Astrocyte (in vitro differentiated cells and primary cell): ENCODE results near the gene TP73. TPM values are rescaled to one million over a fixed set of nuclear protein-coding genes. Genes with fewer than 3 reads are reported as not detected.

Experiments
- DNase-seq: peaks from one replicate; pipeline ENCODE4 v3.0.0-alpha.2; 2010; ENCODE audit warnings: low read depth
- FAIRE-seq: peaks from 2 replicates; lab custom pipeline; 2011; peaks lifted over from hg19 to GRCh38; lab: Jason Lieb, UNC
- H2AFZ ChIP-seq: 2 replicates; pipeline ENCODE4 v1.6.0; 2012; ENCODE audit warnings: low read depth, low read length, inconsistent platforms
- H3K27ac ChIP-seq: 2 replicates; pipeline ENCODE4 v1.5.1; 2011; ENCODE audit warnings: low read depth, low read length, inconsistent platforms
- H3K27me3 ChIP-seq: 2 replicates; pipeline ENCODE4 v1.6.0; 2011; ENCODE audit warnings: low read length, inconsistent platforms; ENCODE audit not compliant: insufficient read depth
- H3K36me3 ChIP-seq: 2 replicates; pipeline ENCODE4 v1.5.1; 2011; ENCODE audit warnings: low read length, inconsistent platforms; ENCODE audit not compliant: insufficient read depth
- H3K4me1 ChIP-seq: 2 replicates; pipeline ENCODE4 v1.5.1; 2011; ENCODE audit warnings: low read length, inconsistent platforms; ENCODE audit not compliant: insufficient read depth
- H3K4me2 ChIP-seq: 2 replicates; pipeline ENCODE4 v1.6.0; 2012; ENCODE audit warnings: low read length, inconsistent platforms
- H3K4me3 ChIP-seq: 2 replicates; pipeline ENCODE4 v1.5.1; 2011; ENCODE audit warnings: low read depth, mild to moderate bottlenecking, low read length, inconsistent platforms; ENCODE audit not compliant: insufficient read depth
- H3K79me2 ChIP-seq: 2 replicates; pipeline ENCODE4 v1.6.0; 2012; ENCODE audit warnings: mild to moderate bottlenecking, low read length, inconsistent platforms; ENCODE audit not compliant: insufficient read depth
- H3K9ac ChIP-seq: 2 replicates; pipeline ENCODE4 v1.6.0; 2012; ENCODE audit warnings: mild to moderate bottlenecking, low read length, inconsistent platforms
- H3K9me3 ChIP-seq: 2 replicates; pipeline ENCODE4 v1.5.1; 2012; ENCODE audit warnings: low read depth, mild to moderate bottlenecking, low read length, inconsistent platforms; ENCODE audit not compliant: insufficient read depth
- H4K20me1 ChIP-seq: 2 replicates; pipeline ENCODE4 v1.6.0; 2012; ENCODE audit warnings: low read length, inconsistent platforms; ENCODE audit not compliant: insufficient read depth
- H3K27ac Mint-ChIP-seq: one replicate; pipeline ENCODE4 v1.8.0; 2021; ENCODE audit warnings: mild to moderate bottlenecking, mixed read lengths; ENCODE audit not compliant: unreplicated experiment
- H3K27me3 Mint-ChIP-seq: one replicate; pipeline ENCODE4 v1.8.0; 2021; ENCODE audit warnings: low read depth, mixed read lengths; ENCODE audit not compliant: unreplicated experiment
- H3K36me3 Mint-ChIP-seq: one replicate; pipeline ENCODE4 v1.8.0; 2021; ENCODE audit warnings: low read depth, mixed read lengths; ENCODE audit not compliant: unreplicated experiment
- H3K4me1 Mint-ChIP-seq: one replicate; pipeline ENCODE4 v1.8.0; 2021; ENCODE audit warnings: low read depth, mixed read lengths; ENCODE audit not compliant: unreplicated experiment
- H3K4me3 Mint-ChIP-seq: one replicate; pipeline ENCODE4 v1.8.0; 2021; ENCODE audit warnings: mild to moderate bottlenecking, moderate library complexity, mixed read lengths; ENCODE audit not compliant: unreplicated experiment
- H3K9me3 Mint-ChIP-seq: one replicate; pipeline ENCODE4 v1.8.0; 2021; ENCODE audit warnings: mild to moderate bottlenecking, mixed read lengths; ENCODE audit not compliant: unreplicated experiment
- EZH2 ChIP-seq: IDR thresholded peaks from 2 replicates; pipeline ENCODE4 v1.6.1; 2012; ENCODE audit warnings: mild to moderate bottlenecking, low read length, inconsistent platforms; ENCODE audit not compliant: insufficient read depth
- total RNA-seq: library from RNA; stranded (reverse); gene quantifications from 2 replicates; pipeline ENCODE4 v1.2.1, GENCODE V29; 2021
- TF ChIP-seq, protein P1 (sequence below): IDR thresholded peaks from 2 replicates; pipeline ENCODE4 v1.5.1; 2011; ENCODE audit warnings: low read depth, mild to moderate bottlenecking, inconsistent platforms, low read length, moderate library complexity; ENCODE audit not compliant: insufficient read depth

TP73 gene
- total RNA-seq, 1 donor from 2014 or later = 0.18 TPM

DNA sequence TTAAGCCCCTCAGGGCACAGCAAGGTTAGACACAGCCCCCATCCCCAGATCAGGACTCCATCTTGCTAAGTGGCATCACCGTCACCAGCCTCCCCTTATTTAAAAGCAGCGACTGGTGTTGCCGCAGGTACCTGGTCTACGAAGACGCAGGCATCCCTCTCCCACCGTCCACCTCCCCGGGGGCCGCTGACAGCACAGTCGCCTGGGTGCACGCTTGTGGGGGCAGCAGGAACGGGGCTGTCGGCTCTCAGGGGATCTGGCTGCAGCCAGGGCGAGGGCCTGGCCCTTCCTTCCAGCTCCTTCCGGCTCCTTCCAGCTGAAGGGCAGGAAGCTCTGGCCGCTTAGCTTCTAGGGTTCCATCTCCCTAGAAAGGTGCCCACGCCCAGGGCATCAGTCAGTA lies 82.3 kb downstream of the TP73 start:
- H3K9me3 ChIP-seq = no peaks in the 10 kb centered on the region
- no peak for TF ChIP-seq EZH2
- no peak overlapping the region for H3K4me2 ChIP-seq
- no peak for FAIRE-seq
- no peak overlapping the region for H2AFZ ChIP-seq
- H3K9ac ChIP-seq = no peak overlapping the region
- H3K27me3 Mint-ChIP-seq = peaks cover 2% of the 10 kb centered on the region
- H3K36me3 Mint-ChIP-seq = peaks cover 4% of the 10 kb centered on the region
- no peak overlapping the region for H3K27ac ChIP-seq
- H3K27me3 ChIP-seq = peaks cover 6% of the 10 kb centered on the region
- H3K4me3 Mint-ChIP-seq = no peak overlapping the region
- DNase-seq = no peak
- H3K9me3 Mint-ChIP-seq = no peaks in the 10 kb centered on the region
- no peak overlapping the region for H3K27ac Mint-ChIP-seq
- H3K36me3 ChIP-seq = peaks cover 3% of the 10 kb centered on the region
- peaks cover 8% of the 10 kb centered on the region for H4K20me1 ChIP-seq
- no peaks in the 10 kb centered on the region for H3K79me2 ChIP-seq
- no peak overlapping the region for H3K4me3 ChIP-seq
- H3K4me1 Mint-ChIP-seq = no peaks in the 10 kb centered on the region
- H3K4me1 ChIP-seq = no peaks in the 10 kb centered on the region

DNA sequence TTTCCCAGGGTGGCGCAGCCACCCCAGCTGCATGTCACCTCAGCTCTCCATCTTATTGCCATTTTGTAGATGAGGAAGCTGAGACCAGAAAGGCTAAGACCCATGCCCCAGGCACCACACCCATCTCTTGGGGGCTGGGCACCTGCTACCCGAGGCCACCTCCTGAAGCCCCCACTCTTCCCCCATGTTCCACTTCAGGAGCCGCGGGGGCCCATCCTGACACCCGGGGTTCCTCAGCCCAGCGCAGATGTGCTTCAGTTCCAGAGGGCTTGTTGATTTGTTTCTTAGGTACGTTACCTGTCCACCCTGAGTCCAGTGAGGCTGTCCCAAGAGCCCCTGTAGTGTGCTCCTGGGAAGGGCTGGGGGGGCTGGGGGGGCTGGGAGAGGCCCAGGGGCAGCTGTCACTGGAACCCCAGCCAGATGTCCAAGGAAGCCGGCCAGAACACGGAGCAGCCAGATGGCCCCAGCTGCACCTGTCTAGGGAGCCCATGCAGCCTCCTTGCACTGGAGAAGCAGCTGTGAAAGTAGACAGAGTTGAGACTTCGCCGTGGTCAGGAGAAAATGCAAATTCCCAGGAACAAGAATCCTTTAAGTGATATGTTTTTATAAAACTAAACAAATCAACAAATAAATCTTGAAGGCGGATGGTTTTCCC lies 82.8 kb downstream of the TP73 start:
- H3K27ac ChIP-seq = no peak overlapping the region
- H2AFZ ChIP-seq = no peak overlapping the region
- H3K4me2 ChIP-seq = no peak overlapping the region
- H3K9ac ChIP-seq = no peak overlapping the region
- Mint-ChIP-seq H3K27ac (no peak overlapping the region), H3K9me3 (no peaks in the 10 kb centered on the region), H3K27me3 (peaks cover 2% of the 10 kb centered on the region), H3K36me3 (peaks cover 4% of the 10 kb centered on the region), H3K4me3 (no peak overlapping the region), H3K4me1 (no peaks in the 10 kb centered on the region)
- H3K4me3 ChIP-seq = no peak overlapping the region
- no peaks in the 10 kb centered on the region for H3K9me3 ChIP-seq
- H3K4me1 ChIP-seq = no peaks in the 10 kb centered on the region
- H3K36me3 ChIP-seq = peaks cover 7% of the 10 kb centered on the region
- TF ChIP-seq, protein P1, sequence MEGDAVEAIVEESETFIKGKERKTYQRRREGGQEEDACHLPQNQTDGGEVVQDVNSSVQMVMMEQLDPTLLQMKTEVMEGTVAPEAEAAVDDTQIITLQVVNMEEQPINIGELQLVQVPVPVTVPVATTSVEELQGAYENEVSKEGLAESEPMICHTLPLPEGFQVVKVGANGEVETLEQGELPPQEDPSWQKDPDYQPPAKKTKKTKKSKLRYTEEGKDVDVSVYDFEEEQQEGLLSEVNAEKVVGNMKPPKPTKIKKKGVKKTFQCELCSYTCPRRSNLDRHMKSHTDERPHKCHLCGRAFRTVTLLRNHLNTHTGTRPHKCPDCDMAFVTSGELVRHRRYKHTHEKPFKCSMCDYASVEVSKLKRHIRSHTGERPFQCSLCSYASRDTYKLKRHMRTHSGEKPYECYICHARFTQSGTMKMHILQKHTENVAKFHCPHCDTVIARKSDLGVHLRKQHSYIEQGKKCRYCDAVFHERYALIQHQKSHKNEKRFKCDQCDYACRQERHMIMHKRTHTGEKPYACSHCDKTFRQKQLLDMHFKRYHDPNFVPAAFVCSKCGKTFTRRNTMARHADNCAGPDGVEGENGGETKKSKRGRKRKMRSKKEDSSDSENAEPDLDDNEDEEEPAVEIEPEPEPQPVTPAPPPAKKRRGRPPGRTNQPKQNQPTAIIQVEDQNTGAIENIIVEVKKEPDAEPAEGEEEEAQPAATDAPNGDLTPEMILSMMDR = no peak
- no peak for TF ChIP-seq EZH2
- DNase-seq (no peak), FAIRE-seq (no peak)
- no peaks in the 10 kb centered on the region for H3K79me2 ChIP-seq
- peaks cover 14% of the 10 kb centered on the region for H4K20me1 ChIP-seq
- peaks cover 6% of the 10 kb centered on the region for H3K27me3 ChIP-seq

GRCh38 chr1:3735688-3736087 lies 83.4 kb downstream of the TP73 start:
- Histone ChIP-seq H3K36me3 (peaks cover 7% of the 10 kb centered on the region), H3K27ac (no peak overlapping the region), H3K9ac (no peak overlapping the region), H3K79me2 (no peaks in the 10 kb centered on the region), H3K9me3 (no peaks in the 10 kb centered on the region), H4K20me1 (peaks cover 15% of the 10 kb centered on the region), H3K4me3 (no peak overlapping the region), H2AFZ (no peak overlapping the region), H3K4me2 (no peak overlapping the region), H3K27me3 (peaks cover 6% of the 10 kb centered on the region), H3K4me1 (no peaks in the 10 kb centered on the region)
- Mint-ChIP-seq H3K4me1 (no peaks in the 10 kb centered on the region), H3K9me3 (no peaks in the 10 kb centered on the region), H3K36me3 (peaks cover 4% of the 10 kb centered on the region), H3K4me3 (no peak overlapping the region), H3K27me3 (peaks cover 2% of the 10 kb centered on the region), H3K27ac (no peak overlapping the region)
- no peak for FAIRE-seq
- TF ChIP-seq, protein P1 = no peak
- TF ChIP-seq EZH2 = no peak
- no peak for DNase-seq
